AG09309 (cell line): ENCODE results near the gene DPP6.
"Not testable (repeated sequence)": the region's sequence is repeated elsewhere in the genome, so short reads cannot be mapped to it uniquely, and the experiment has no call there.

ENCODE experiments used
- DNase-seq: peaks from one replicate; pipeline ENCODE4 v3.0.0-alpha.2; 2010; ENCODE audit warnings: low read depth
- H3K4me3 ChIP-seq: 2 replicates; pipeline ENCODE4 v1.5.1; 2011; ENCODE audit warnings: mild to moderate bottlenecking, low read depth, low read length, moderate library complexity; ENCODE audit not compliant: control insufficient read depth

Gene DPP6

GRCh38 chr7:154060551-154060950 is 8.4 kb downstream of the DPP6 start:
- not testable (repeated sequence) for H3K4me3 ChIP-seq, DNase-seq

GRCh38 chr7:154071833-154072232 is 19.6 kb downstream of the DPP6 start:
- not testable (repeated sequence) for H3K4me3 ChIP-seq, DNase-seq

- DNase-seq, H3K4me3 ChIP-seq: not testable (repeated sequence)
Observed at GRCh38 chr7:154072395-154073181, 20.4 kb downstream of the DPP6 start.

GRCh38 chr7:154078523-154078922 is 26.3 kb downstream of the DPP6 start:
- not testable (repeated sequence) for H3K4me3 ChIP-seq, DNase-seq

- DNase-seq, H3K4me3 ChIP-seq: not testable (repeated sequence)
Observed at GRCh38 chr7:154080249-154080648, 28.1 kb downstream of the DPP6 start.

GRCh38 chr7:154087037-154087725 is 35.0 kb downstream of the DPP6 start:
- H3K4me3 ChIP-seq, DNase-seq: not testable (repeated sequence)

- DNase-seq, H3K4me3 ChIP-seq: not testable (repeated sequence)
Observed at GRCh38 chr7:154092093-154092492, 39.9 kb downstream of the DPP6 start.

- H3K4me3 ChIP-seq, DNase-seq: not testable (repeated sequence)
Observed at GRCh38 chr7:154095201-154095600, 43.0 kb downstream of the DPP6 start.

- H3K4me3 ChIP-seq, DNase-seq: not testable (repeated sequence)
Observed at GRCh38 chr7:154105063-154105462, 52.9 kb downstream of the DPP6 start.

GRCh38 chr7:154109615-154110014 is 57.4 kb downstream of the DPP6 start:
- DNase-seq, H3K4me3 ChIP-seq: not testable (repeated sequence)

GRCh38 chr7:154113732-154114351 is 61.6 kb downstream of the DPP6 start:
- H3K4me3 ChIP-seq, DNase-seq: not testable (repeated sequence)

- H3K4me3 ChIP-seq, DNase-seq: not testable (repeated sequence)
Observed at GRCh38 chr7:154117411-154118390, 65.5 kb downstream of the DPP6 start.

- not testable (repeated sequence) for DNase-seq, H3K4me3 ChIP-seq
Observed at GRCh38 chr7:154120825-154121224, 68.6 kb downstream of the DPP6 start.

GRCh38 chr7:154122720-154123119 is 70.5 kb downstream of the DPP6 start:
- not testable (repeated sequence) for DNase-seq, H3K4me3 ChIP-seq

- not testable (repeated sequence) for H3K4me3 ChIP-seq, DNase-seq
Observed at GRCh38 chr7:154123397-154123796, 71.2 kb downstream of the DPP6 start.

- H3K4me3 ChIP-seq, DNase-seq: not testable (repeated sequence)
Observed at GRCh38 chr7:154129142-154129541, 76.9 kb downstream of the DPP6 start.

GRCh38 chr7:154132617-154133016 is 80.4 kb downstream of the DPP6 start:
- H3K4me3 ChIP-seq, DNase-seq: not testable (repeated sequence)

- not testable (repeated sequence) for H3K4me3 ChIP-seq, DNase-seq
Observed at GRCh38 chr7:154133703-154134277, 81.6 kb downstream of the DPP6 start.
